HUDEP-2 (cell line): ENCODE results near the gene PDZD2.
"Not testable (repeated sequence)": the region's sequence is repeated elsewhere in the genome, so short reads cannot be mapped to it uniquely, and the experiment has no call there.

Source experiments
- DNase-seq, 76 experiments: peaks; one replicate each; lab custom pipeline; 2025; ENCODE audit not compliant: unreplicated experiment in 76 of 76; lab: John Stamatoyannopoulos, UW

The PDZD2 gene

GRCh38 chr5:31682025-31682424 is 43.1 kb downstream of the PDZD2 start:
- no peak for DNase-seq

GRCh38 chr5:31682851-31683250 is 43.9 kb downstream of the PDZD2 start:
- no peak for DNase-seq

- no peak for DNase-seq
Measured at GRCh38 chr5:31688515-31689092, 49.7 kb downstream of the PDZD2 start.

- not testable (repeated sequence) for DNase-seq
Measured at GRCh38 chr5:31691408-31691807, 52.5 kb downstream of the PDZD2 start.

- no peak for DNase-seq
Measured at GRCh38 chr5:31692561-31693221, 53.8 kb downstream of the PDZD2 start.

GRCh38 chr5:31698673-31699072 is 59.7 kb downstream of the PDZD2 start:
- no peak for DNase-seq

- DNase-seq = no peak
Measured at GRCh38 chr5:31701642-31702299, 62.8 kb downstream of the PDZD2 start.

- no peak for DNase-seq
Measured at GRCh38 chr5:31702712-31703111, 63.8 kb downstream of the PDZD2 start.

- DNase-seq = no peak
Measured at GRCh38 chr5:31703757-31704156, 64.8 kb downstream of the PDZD2 start.

GRCh38 chr5:31706186-31706585 is 67.3 kb downstream of the PDZD2 start:
- peak in 1 of 76 experiments; percentile 2 for DNase-seq

GRCh38 chr5:31707329-31707728 is 68.4 kb downstream of the PDZD2 start:
- peak in 41 of 76 experiments; percentile 0 to 78 (median 35) for DNase-seq

GRCh38 chr5:31708089-31708488 is 69.2 kb downstream of the PDZD2 start:
- no peak for DNase-seq

- DNase-seq = no peak
Measured at GRCh38 chr5:31711363-31711762, 72.4 kb downstream of the PDZD2 start.

- no peak for DNase-seq
Measured at GRCh38 chr5:31711935-31712592, 73.1 kb downstream of the PDZD2 start.

- no peak for DNase-seq
Measured at GRCh38 chr5:31717561-31717960, 78.6 kb downstream of the PDZD2 start.

GRCh38 chr5:31720004-31720403 is 81.1 kb downstream of the PDZD2 start:
- DNase-seq = no peak

GRCh38 chr5:31720811-31721345 is 81.9 kb downstream of the PDZD2 start:
- DNase-seq = no peak

GRCh38 chr5:31722111-31722510 is 83.2 kb downstream of the PDZD2 start:
- no peak for DNase-seq

- no peak for DNase-seq
Measured at GRCh38 chr5:31725996-31726395, 87.1 kb downstream of the PDZD2 start.

GRCh38 chr5:31726952-31727351 is 88.0 kb downstream of the PDZD2 start:
- DNase-seq = no peak

- no peak for DNase-seq
Measured at GRCh38 chr5:31728039-31728438, 89.1 kb downstream of the PDZD2 start.
